ENCODE measurements around the gene RNF214.

DNA sequence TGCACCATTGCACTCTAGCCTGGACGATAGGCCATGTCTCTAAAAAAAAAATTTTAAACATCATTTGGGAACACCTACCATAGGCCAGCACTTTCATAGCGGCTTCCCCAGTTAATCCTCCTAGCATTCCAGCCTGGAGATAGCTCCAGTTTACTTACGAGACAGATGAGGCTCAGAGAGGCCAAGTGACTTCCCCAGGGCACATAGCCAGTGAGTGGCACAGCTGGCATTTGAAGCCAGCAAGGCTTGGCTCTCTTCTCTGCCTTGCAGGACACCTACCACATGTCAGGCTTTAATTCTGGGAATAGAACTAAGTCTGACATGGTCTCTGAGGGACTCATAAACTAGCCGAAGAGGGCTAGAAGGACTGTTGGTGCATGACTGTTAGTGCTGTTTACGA is 38.2 kb upstream of the RNF214 start:
- TF ChIP-seq, protein P1, sequence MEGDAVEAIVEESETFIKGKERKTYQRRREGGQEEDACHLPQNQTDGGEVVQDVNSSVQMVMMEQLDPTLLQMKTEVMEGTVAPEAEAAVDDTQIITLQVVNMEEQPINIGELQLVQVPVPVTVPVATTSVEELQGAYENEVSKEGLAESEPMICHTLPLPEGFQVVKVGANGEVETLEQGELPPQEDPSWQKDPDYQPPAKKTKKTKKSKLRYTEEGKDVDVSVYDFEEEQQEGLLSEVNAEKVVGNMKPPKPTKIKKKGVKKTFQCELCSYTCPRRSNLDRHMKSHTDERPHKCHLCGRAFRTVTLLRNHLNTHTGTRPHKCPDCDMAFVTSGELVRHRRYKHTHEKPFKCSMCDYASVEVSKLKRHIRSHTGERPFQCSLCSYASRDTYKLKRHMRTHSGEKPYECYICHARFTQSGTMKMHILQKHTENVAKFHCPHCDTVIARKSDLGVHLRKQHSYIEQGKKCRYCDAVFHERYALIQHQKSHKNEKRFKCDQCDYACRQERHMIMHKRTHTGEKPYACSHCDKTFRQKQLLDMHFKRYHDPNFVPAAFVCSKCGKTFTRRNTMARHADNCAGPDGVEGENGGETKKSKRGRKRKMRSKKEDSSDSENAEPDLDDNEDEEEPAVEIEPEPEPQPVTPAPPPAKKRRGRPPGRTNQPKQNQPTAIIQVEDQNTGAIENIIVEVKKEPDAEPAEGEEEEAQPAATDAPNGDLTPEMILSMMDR (IDR thresholded peaks at IDR 0.05) = no peak
- no peak for TF ChIP-seq POLR2A (IDR thresholded peaks at IDR 0.05)

Measured in prostate gland (tissue), 2 donors.